Muscle of leg (tissue), 11 donors: Measurements from ENCODE around the gene MAP3K14. TPM values are rescaled to one million over a fixed set of nuclear protein-coding genes. Genes with fewer than 3 reads are reported as not detected.

Experiments
- DNase-seq: peaks from one replicate; pipeline ENCODE4 v3.0.0; 2013
- H3K27ac ChIP-seq: one replicate; pipeline ENCODE4 v1.5.1; 2013; ENCODE audit warnings: mild to moderate bottlenecking, low read length, control low read depth
- H3K27me3 ChIP-seq: one replicate; pipeline ENCODE4 v1.6.1; 2013; ENCODE audit warnings: low read length; ENCODE audit not compliant: control insufficient read depth, insufficient read depth
- H3K36me3 ChIP-seq: one replicate; pipeline ENCODE4 v1.6.1; 2013; ENCODE audit warnings: low read length; ENCODE audit not compliant: control insufficient read depth, insufficient read depth
- H3K4me1 ChIP-seq: one replicate; pipeline ENCODE4 v1.6.1; 2013; ENCODE audit warnings: low read length; ENCODE audit not compliant: control insufficient read depth, insufficient read depth
- H3K4me3 ChIP-seq: one replicate; pipeline ENCODE4 v1.5.1; 2013; ENCODE audit warnings: low read length, control low read depth
- H3K9me3 ChIP-seq: replicated peaks from 2 replicates; pipeline ENCODE4 v1.6.1; 2013; ENCODE audit warnings: low read depth, low read length; ENCODE audit not compliant: control insufficient read depth
- WGBS: methylation state at CpG from one replicate; pipeline ENCODE4 v1.1.5; 2013; ENCODE audit warnings: missing lambda C conversion rate; ENCODE audit not compliant: insufficient coverage; 5-methylcytosine and 5-hydroxymethylcytosine counted together
- polyA plus RNA-seq, 8 donors: library from polyadenylated mRNA; unstranded; fragments of 120-200 nt; gene quantifications; one replicate each; pipeline versions ENCODE4 v1.2.1 to v1.2.3, GENCODE V29; 2013; ENCODE audit warnings: inconsistent platforms in 1 of 8, low replicate concordance in 1 of 8; ENCODE audit not compliant: insufficient read length in 8 of 8, insufficient read depth in 1 of 8
- total RNA-seq: library from RNA; stranded (reverse); fragments of 120-200 nt; gene quantifications from one replicate; pipeline ENCODE4 v1.2.4, GENCODE V29; 2013

Gene MAP3K14
- total and polyA plus RNA-seq, 9 donors, result 4.4 to 10.4 (median 7.7) TPM

DNA sequence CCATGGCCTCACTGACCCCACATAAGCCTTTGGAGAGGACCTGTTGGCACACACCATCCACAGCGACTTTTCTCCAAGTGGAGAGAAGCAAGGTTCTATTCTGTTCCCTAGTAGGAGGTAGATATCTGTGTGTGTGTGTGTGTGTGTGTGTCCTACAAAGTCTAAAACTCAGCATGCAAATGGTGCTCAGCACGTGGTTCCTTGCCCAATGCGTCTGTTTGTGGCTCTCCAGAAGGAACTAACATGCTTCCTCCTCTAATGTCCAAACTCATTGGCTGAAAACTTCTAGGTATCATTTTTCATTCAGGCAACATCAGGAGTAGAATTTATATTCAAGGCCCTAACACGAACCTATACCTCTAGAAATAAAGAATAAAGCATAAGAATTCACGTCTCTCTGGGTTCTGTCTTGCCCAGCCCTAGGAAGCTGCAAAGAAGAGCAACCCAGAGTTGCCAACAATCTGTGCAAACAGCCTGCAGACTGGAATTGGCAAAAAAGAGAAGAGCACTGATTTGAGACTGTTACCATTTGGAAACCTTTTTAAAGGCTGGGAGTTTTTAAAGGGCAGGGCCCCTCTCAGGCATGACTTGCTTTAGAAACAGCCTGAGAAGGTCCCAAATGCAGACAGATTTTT lies 25.5 kb downstream of the MAP3K14 start:
- DNase-seq, result peak; percentile 71
- no peaks in the 10 kb centered on the region for H3K27me3 ChIP-seq
- peaks cover 34% of the 10 kb centered on the region for H3K36me3 ChIP-seq
- H3K9me3 ChIP-seq, result no peaks in the 10 kb centered on the region
- peaks cover 93% of the 10 kb centered on the region for H3K4me1 ChIP-seq
- 0% methylated on average over 2 of the region's 5 CpGs for WGBS
- no peak overlapping the region for H3K4me3 ChIP-seq
- H3K27ac ChIP-seq, result no peak overlapping the region

DNA sequence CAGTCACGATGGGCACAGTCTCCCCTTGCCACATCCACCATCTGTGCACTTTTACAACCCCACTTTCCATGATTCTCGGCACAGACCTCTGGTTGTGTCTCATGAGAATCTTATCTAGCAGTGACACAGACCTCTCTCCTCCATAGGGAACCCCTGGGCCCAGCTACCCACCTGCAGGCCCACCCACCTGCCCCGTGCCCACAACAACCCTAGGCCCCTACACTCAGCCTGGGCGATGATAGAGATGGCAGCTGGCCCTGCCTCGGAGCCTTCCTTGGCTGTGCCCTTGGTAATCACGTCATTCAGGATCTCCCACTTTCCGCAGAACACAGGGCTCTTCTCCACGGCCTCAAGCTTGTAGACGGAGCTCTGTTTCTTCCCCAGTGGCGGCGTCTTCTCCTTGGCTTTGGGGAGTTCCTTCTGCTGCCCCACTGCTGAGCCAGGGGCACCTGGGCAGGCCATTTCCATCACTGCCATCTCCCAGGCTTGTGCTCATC lies 26.5 kb downstream of the MAP3K14 start:
- Histone ChIP-seq H3K4me3 (no peak overlapping the region), H3K27ac (no peak overlapping the region), H3K36me3 (peaks cover 43% of the 10 kb centered on the region), H3K4me1 (peaks cover 85% of the 10 kb centered on the region), H3K27me3 (no peaks in the 10 kb centered on the region), H3K9me3 (no peaks in the 10 kb centered on the region)
- 91% methylated on average over 11 of the region's 11 CpGs for WGBS
- no peak for DNase-seq

GRCh38 chr17:45289301-45290268 lies 27.2 kb downstream of the MAP3K14 start:
- Histone ChIP-seq H3K4me3 (no peak overlapping the region), H3K9me3 (no peaks in the 10 kb centered on the region), H3K27ac (peak overlapping the region; percentile 89), H3K4me1 (peaks cover 85% of the 10 kb centered on the region), H3K27me3 (no peaks in the 10 kb centered on the region), H3K36me3 (peaks cover 50% of the 10 kb centered on the region)
- 70% methylated on average over 9 of the region's 15 CpGs for WGBS
- DNase-seq, result peak; percentile 40

DNA sequence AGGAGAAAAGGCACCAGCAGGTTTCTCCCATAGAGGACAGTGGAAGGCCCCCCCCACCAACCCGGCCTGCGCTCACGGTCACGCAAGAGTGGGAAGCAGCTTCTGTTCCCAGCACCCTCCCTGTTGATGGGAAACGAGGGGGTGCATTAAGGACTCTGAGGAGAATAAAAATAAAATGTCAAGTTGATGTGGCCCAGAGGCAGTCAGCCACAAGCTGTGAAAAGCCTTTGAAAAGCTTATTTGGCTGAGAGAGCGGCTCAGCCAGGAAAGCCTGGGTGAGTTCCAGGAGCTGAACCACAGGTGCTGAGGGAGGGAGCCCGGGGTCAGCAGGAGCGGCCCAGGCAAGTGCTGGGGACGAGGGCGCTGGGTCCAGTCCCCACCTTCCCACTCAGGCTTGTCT lies 28.0 kb downstream of the MAP3K14 start:
- peaks cover 85% of the 10 kb centered on the region for H3K4me1 ChIP-seq
- peak; percentile 63 for DNase-seq
- WGBS, result 51% methylated on average over 5 of the region's 10 CpGs
- peaks cover 57% of the 10 kb centered on the region for H3K36me3 ChIP-seq
- H3K9me3 ChIP-seq, result no peaks in the 10 kb centered on the region
- H3K27me3 ChIP-seq, result no peaks in the 10 kb centered on the region
- no peak overlapping the region for H3K4me3 ChIP-seq
- H3K27ac ChIP-seq, result peak overlapping the region; percentile 89

DNA sequence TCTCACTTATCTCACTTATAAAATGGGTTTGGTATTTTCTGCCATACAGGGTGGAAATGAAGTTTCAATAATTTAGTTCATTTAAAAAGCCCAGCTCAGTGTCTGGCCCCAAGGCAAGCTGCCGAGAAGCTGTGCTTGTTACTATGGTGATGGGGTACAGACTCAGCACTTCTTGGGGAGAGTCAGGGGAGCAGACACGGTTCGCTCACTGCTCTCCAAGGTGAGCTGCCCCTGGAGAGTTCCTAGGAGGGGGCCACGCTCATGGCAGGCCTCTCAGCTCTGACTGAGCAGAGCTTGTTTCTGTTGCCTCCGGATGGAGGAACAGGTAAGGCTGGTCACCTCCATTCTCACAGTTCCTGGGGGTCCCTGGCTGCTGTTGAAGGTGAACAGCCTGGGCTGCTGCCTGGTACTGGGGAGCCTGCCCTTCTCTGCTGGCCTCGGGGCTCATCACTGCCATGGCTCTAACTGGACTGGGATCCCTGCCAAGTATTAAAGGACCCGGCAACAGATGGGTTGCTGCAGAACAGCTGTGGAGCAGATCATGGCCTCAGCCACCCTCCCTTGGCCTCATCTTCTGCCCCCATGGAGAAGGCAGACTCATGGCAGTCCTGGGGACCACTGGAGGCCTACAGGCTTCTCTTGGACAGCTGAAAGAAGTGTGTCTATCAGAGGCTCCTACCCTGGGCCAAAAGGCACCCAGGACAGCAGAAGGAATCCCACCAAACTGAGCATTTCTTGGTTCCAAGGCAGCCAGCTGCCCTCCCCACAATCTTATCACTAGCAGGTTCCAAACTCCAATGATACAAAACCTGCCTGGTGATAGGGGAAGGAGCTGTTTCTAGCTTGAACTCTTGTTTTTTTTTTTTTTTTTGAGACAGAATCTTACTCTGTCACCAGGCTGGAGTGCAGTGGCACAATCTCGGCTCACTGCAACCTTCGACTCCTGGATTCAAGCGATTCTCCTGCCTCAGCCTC lies 29.0 kb downstream of the MAP3K14 start:
- DNase-seq, result peak; percentile 89
- peak overlapping the region; percentile 89 for H3K27ac ChIP-seq
- H3K4me1 ChIP-seq, result peaks cover 85% of the 10 kb centered on the region
- no peaks in the 10 kb centered on the region for H3K27me3 ChIP-seq
- H3K9me3 ChIP-seq, result no peaks in the 10 kb centered on the region
- WGBS, result 61% methylated on average over 10 of the region's 10 CpGs
- peaks cover 60% of the 10 kb centered on the region for H3K36me3 ChIP-seq
- H3K4me3 ChIP-seq, result no peak overlapping the region

- no peak for DNase-seq
- Histone ChIP-seq H3K4me3 (no peak overlapping the region), H3K4me1 (peaks cover 79% of the 10 kb centered on the region), H3K36me3 (peaks cover 63% of the 10 kb centered on the region), H3K9me3 (no peaks in the 10 kb centered on the region), H3K27ac (no peak overlapping the region), H3K27me3 (no peaks in the 10 kb centered on the region)
- 89% methylated on average over 5 of the region's 5 CpGs for WGBS
Observed at GRCh38 chr17:45286286-45286685, 30.5 kb downstream of the MAP3K14 start.

GRCh38 chr17:45284176-45285140 lies 32.4 kb downstream of the MAP3K14 start:
- H3K27ac ChIP-seq, result peak overlapping the region; percentile 83
- DNase-seq, result no peak
- no peaks in the 10 kb centered on the region for H3K27me3 ChIP-seq
- 90% methylated on average over 21 of the region's 21 CpGs for WGBS
- no peaks in the 10 kb centered on the region for H3K9me3 ChIP-seq
- peaks cover 69% of the 10 kb centered on the region for H3K4me1 ChIP-seq
- peaks cover 54% of the 10 kb centered on the region for H3K36me3 ChIP-seq
- H3K4me3 ChIP-seq, result no peak overlapping the region

GRCh38 chr17:45283711-45284110 lies 33.1 kb downstream of the MAP3K14 start:
- peaks cover 66% of the 10 kb centered on the region for H3K4me1 ChIP-seq
- 86% methylated on average over 5 of the region's 10 CpGs for WGBS
- peaks cover 49% of the 10 kb centered on the region for H3K36me3 ChIP-seq
- H3K9me3 ChIP-seq, result no peaks in the 10 kb centered on the region
- H3K27ac ChIP-seq, result peak overlapping the region; percentile 83
- no peak overlapping the region for H3K4me3 ChIP-seq
- DNase-seq, result no peak
- no peaks in the 10 kb centered on the region for H3K27me3 ChIP-seq
